GM12878 (cell line): ENCODE measurements around the gene REST. TPM values are rescaled to one million over a fixed set of nuclear protein-coding genes. Genes with fewer than 3 reads are reported as not detected.

Experiments used
- ATAC-seq: fragments of 200-7000 bp; cut with Tn5 transposase; 3 replicates; pipeline ENCODE4 v1.9.1; 2020; ENCODE audit warnings: mild to moderate bottlenecking, moderate library complexity
- Bru-seq: library from RNA; stranded (reverse); fragments of 400-500 nt; gene quantifications from one replicate; lab custom pipeline; 2021; lab: Mats Ljungman, UMichigan
- BruChase-seq, 2 experiments: library from RNA; stranded (reverse); fragments of 400-500 nt; gene quantifications; one replicate each; lab custom pipeline; 2021; lab: Mats Ljungman, UMichigan
- BruUV-seq: library from RNA; stranded (reverse); fragments of 400-500 nt; replicated peaks from 2 replicates; lab custom pipeline; 2021; lab: Mats Ljungman, UMichigan
- CTCF ChIA-PET: fragments of 300-600 bp; sonication (Branson Sonifier 250); formaldehyde crosslinking; extraction: SDS; loops from one replicate; lab custom pipeline; 2021; ENCODE audit warnings: inconsistent platforms; lab: Yijun Ruan, JAX
- POLR2A ChIA-PET: fragments of 350-600 bp; formaldehyde crosslinking; extraction: SDS; loops from one replicate; lab custom pipeline; 2021; ENCODE audit warnings: inconsistent platforms; lab: Charles Lee
- RAD21 ChIA-PET: fragments of 300-600 bp; sonication (Branson Sonifier 250); formaldehyde crosslinking; loops from one replicate; lab custom pipeline; 2023; ENCODE audit warnings: antibody characterized with exemption; ENCODE audit not compliant: unreplicated experiment; lab: Charles Lee
- SMC1A ChIA-PET: fragments of 300-600 bp; sonication (Branson Sonifier 250); formaldehyde crosslinking; loops from one replicate; lab custom pipeline; 2023; ENCODE audit not compliant: unreplicated experiment, uncharacterized antibody; lab: Charles Lee
- DNase-seq: peaks from one replicate; pipeline ENCODE4 v3.0.0-alpha.2; 2011; ENCODE audit warnings: low read depth, low spot score
- FAIRE-seq: peaks from 3 replicates; lab custom pipeline; 2011; peaks lifted over from hg19 to GRCh38; lab: Jason Lieb, UNC
- H2AFZ ChIP-seq: 2 replicates; pipeline ENCODE4 v1.6.0; 2011; ENCODE audit warnings: low read depth, low read length, control low read depth; ENCODE audit not compliant: control insufficient read depth
- H3K27ac ChIP-seq: 2 replicates; pipeline ENCODE4 v1.5.1; 2011; ENCODE audit warnings: control low read depth; ENCODE audit not compliant: control insufficient read depth, insufficient read depth
- H3K27me3 ChIP-seq, 2 experiments: replicated peaks in 1 of 2; 2 replicates each; pipeline versions ENCODE4 v1.6.0 to v1.6.1; 2011; ENCODE audit warnings: low read length in 1 of 2; ENCODE audit not compliant: control insufficient read depth in 2 of 2, insufficient read depth in 2 of 2
- H3K36me3 ChIP-seq, 2 experiments: 2 replicates each; pipeline ENCODE4 v1.5.1; 2011; ENCODE audit warnings: low read length in 1 of 2; ENCODE audit not compliant: control insufficient read depth in 2 of 2, insufficient read depth in 2 of 2
- H3K4me1 ChIP-seq: 2 replicates; pipeline ENCODE4 v1.6.1; 2011; ENCODE audit warnings: mild to moderate bottlenecking, low read length, moderate library complexity, mixed read lengths; ENCODE audit not compliant: control insufficient read depth, insufficient read depth
- H3K4me2 ChIP-seq: 2 replicates; pipeline ENCODE4 v1.6.0; 2011; ENCODE audit warnings: control low read depth; ENCODE audit not compliant: control insufficient read depth, insufficient read depth
- H3K4me3 ChIP-seq: fragments of 200-600 bp; sonication (generic); 2 replicates; pipeline ENCODE4 v1.5.1; 2016
- H3K79me2 ChIP-seq: 2 replicates; pipeline ENCODE4 v1.6.0; 2011; ENCODE audit warnings: low read length; ENCODE audit not compliant: control insufficient read depth, insufficient read depth
- H3K9ac ChIP-seq: 2 replicates; pipeline ENCODE4 v1.8.0; 2011; ENCODE audit warnings: low read length, control low read depth, mixed read lengths; ENCODE audit not compliant: control insufficient read depth, insufficient read depth
- H3K9me3 ChIP-seq: replicated peaks from 3 replicates; pipeline ENCODE4 v1.5.1; 2011; ENCODE audit warnings: mild to moderate bottlenecking, low read length; ENCODE audit not compliant: control insufficient read depth, insufficient read depth
- H4K20me1 ChIP-seq: 2 replicates; pipeline ENCODE4 v1.6.0; 2011; ENCODE audit not compliant: control insufficient read depth, insufficient read depth
- BACH1 ChIP-seq: fragments of 450-650 bp; IDR thresholded peaks from 2 replicates; pipeline ENCODE4 v1.6.1; 2017; ENCODE audit warnings: mild to moderate bottlenecking, borderline replicate concordance
- CREM ChIP-seq: IDR thresholded peaks from 2 replicates; pipeline ENCODE4 v1.6.1; 2014; ENCODE audit warnings: antibody characterized with exemption, low read depth
- CTCF ChIP-seq, 3 experiments: IDR thresholded peaks in 2 of 3; conservative IDR thresholded peaks in 1 of 3; 2 replicates each; pipeline ENCODE4 v1.5.1; 2011; ENCODE audit warnings: low read depth in 3 of 3, low read length in 3 of 3, mild to moderate bottlenecking in 3 of 3, control low read depth in 2 of 3, moderate library complexity in 2 of 3, inconsistent platforms in 1 of 3, mixed read lengths in 1 of 3; ENCODE audit not compliant: control insufficient read depth in 2 of 3, insufficient read depth in 1 of 3; ENCODE audit errors: extremely low read depth in 1 of 3
- EP300 ChIP-seq, 2 experiments: fragments of 150-350 bp in 1 of 2; IDR thresholded peaks; 2 replicates each; pipeline ENCODE4 v1.6.1; 2011 to 2012; ENCODE audit warnings: low read depth in 2 of 2, low read length in 2 of 2, borderline replicate concordance in 1 of 2, improper control_type of control experiment in 1 of 2, inconsistent platforms in 1 of 2; ENCODE audit not compliant: control insufficient read depth in 1 of 2
- IKZF1 ChIP-seq: fragments of 450-650 bp; conservative IDR thresholded peaks from 2 replicates; pipeline ENCODE4 v1.6.1; 2017; ENCODE audit warnings: antibody characterized with exemption, mild to moderate bottlenecking
- LARP7 ChIP-seq: fragments of 450-650 bp; IDR thresholded peaks from 2 replicates; pipeline ENCODE4 v1.6.1; 2017; ENCODE audit warnings: mild to moderate bottlenecking
- POLR2A ChIP-seq: IDR thresholded peaks from 2 replicates; pipeline ENCODE4 v1.6.1; 2011; ENCODE audit warnings: low read depth, mild to moderate bottlenecking, low read length
- ZNF687 ChIP-seq: fragments of 450-650 bp; IDR thresholded peaks from 2 replicates; pipeline ENCODE4 v1.6.1; 2017; ENCODE audit warnings: mild to moderate bottlenecking, moderate library complexity
- WGBS: methylation state at CpG from one replicate; pipeline ENCODE4 v1.1.6; 2016; ENCODE audit warnings: low lambda C conversion rate; ENCODE audit not compliant: insufficient replicate concordance, insufficient coverage; ENCODE audit errors: missing lambda C conversion rate; 5-methylcytosine and 5-hydroxymethylcytosine counted together
- in situ Hi-C: fragments of 300-500 bp; cut with MboI; formaldehyde crosslinking; loops from 9 replicates; pipeline ENCODE4 v1.14.3; 2018; ENCODE audit warnings: mixed read lengths
- intact Hi-C: fragments of 100-400 bp; cut with micrococcal nuclease; formaldehyde crosslinking; loops from one replicate; pipeline ENCODE4 v1.14.2; 2022; ENCODE audit not compliant: unreplicated experiment
- long read RNA-seq, 2 experiments: library from polyadenylated mRNA; unstranded; transcript quantifications; one replicate each; pipeline ENCODE4 v2.0.0, GENCODE V29; 2019 to 2020
- polyA minus RNA-seq, 3 experiments: library from RNA; depleted of rRNA, polyadenylated mRNA; stranded (reverse); fragments of >200 nt; gene quantifications; 2 replicates each; pipeline ENCODE4 v1.2.3, GENCODE V29; 2011
- polyA plus RNA-seq, 11 experiments: library from polyadenylated mRNA; depleted of rRNA in 4 of 11; unstranded in 6 of 11; stranded (reverse) in 5 of 11; fragments of >200 nt; fragmentation: Nextera tagmentation in 4 of 11; fragmentation: Illumina TruSeq in 1 of 11; extraction: Ambion mirVana in 4 of 11; extraction: Trizol in 1 of 11; gene quantifications; 1 replicate in 1 of 11; 2 replicates in 10 of 11; pipeline versions ENCODE4 v1.2.1 to v1.2.3, GENCODE V29; 2011 to 2016; ENCODE audit warnings: inconsistent platforms in 2 of 11, missing spikeins in 2 of 11, low read depth in 1 of 11
- total RNA-seq, 4 experiments: library from RNA; depleted of rRNA in 3 of 4; stranded (reverse); fragments of >200 nt in 3 of 4; fragmentation: Illumina TruSeq in 1 of 4; extraction: Trizol in 1 of 4; gene quantifications; 2 replicates each; pipeline versions ENCODE4 v1.2.1 to v1.2.3, GENCODE V29; 2013 to 2021

Gene REST
- 53.9 and 60.0 TPM in 2 replicates for total RNA-seq (2013; cell fraction: nucleolus; rRNA removed)
- total RNA-seq (2014; rRNA removed) = 23.9 and 24.7 TPM in 2 replicates
- 23.3 and 23.8 TPM in 2 replicates for total RNA-seq (2014; rRNA removed; fragmentation: Illumina TruSeq; extraction: Trizol)
- 29.5 and 33.5 TPM in 2 replicates for total RNA-seq (2021)
- polyA plus RNA-seq (2011; ENCODE audit: low read depth) = 4.1 TPM
- 17.6 and 24.4 TPM in 2 replicates for polyA plus RNA-seq (2011; rRNA removed)
- polyA plus RNA-seq (2011; cell fraction: cytosol; rRNA removed) = 7.8 and 8.1 TPM in 2 replicates
- polyA plus RNA-seq (2011; cell fraction: nucleus; rRNA removed) = 9.6 and 10.3 TPM in 2 replicates
- polyA plus RNA-seq (2012) = 7.9 and 8.6 TPM in 2 replicates
- polyA plus RNA-seq (2014; fragmentation: Illumina TruSeq; extraction: Trizol) = 12.7 and 16.3 TPM in 2 replicates
- 1 to 10 TPM; 3.7 to 8.5 TPM for polyA plus RNA-seq (2014; fragmentation: Nextera tagmentation; extraction: Ambion mirVana)
- 10.9 and 11.7 TPM in 2 replicates for polyA plus RNA-seq (2014; rRNA removed)
- 10 to 100 TPM; 33.6 to 36.3 TPM for polyA plus RNA-seq (2016; fragmentation: Nextera tagmentation; extraction: Ambion mirVana)
- polyA minus RNA-seq (2011; rRNA and poly(A)+ RNA removed) = 28.3 and 58.6 TPM in 2 replicates
- 13.8 and 20.7 TPM in 2 replicates for polyA minus RNA-seq (2011; cell fraction: cytosol; rRNA and poly(A)+ RNA removed)
- 17.0 and 24.7 TPM in 2 replicates for polyA minus RNA-seq (2011; cell fraction: nucleus; rRNA and poly(A)+ RNA removed)
- percentile 70 among the genes with signal in this experiment for Bru-seq, nascent RNA
- percentile 77 among the genes with signal in this experiment for BruChase-seq, experiment 1, labeled RNA remaining after a 6-hour chase
- percentile 87 among the genes with signal in this experiment for BruChase-seq, experiment 2, labeled RNA remaining after a 2-hour chase
- long read RNA-seq, experiment 1, full-length matches to known transcripts = 36 of 38 reads
- long read RNA-seq, experiment 1, partial matches to known transcripts = 0 of 38 reads
- long read RNA-seq, experiment 1, other reads (novel, unspliced or antisense) = 2 of 38 reads
- long read RNA-seq, experiment 2, full-length matches to known transcripts = 32 of 52 reads
- long read RNA-seq, experiment 2, partial matches to known transcripts = 5 of 52 reads
- long read RNA-seq, experiment 2, other reads (novel, unspliced or antisense) = 15 of 52 reads

GRCh38 chr4:56907489-56908205 is at the start of gene REST:
Gene REST (plus strand): TSS chr4:56907900. CDS start chr4:56910639, 2,739 bp downstream.
- ChIA-PET RAD21 (interaction anchor here (0.7 to 5.2 kb wide), 3 partner anchors 32 to 442 kb away, joined by 3 to 43 read pairs (median 3); partner anchors contain the start of genes NOA1 and POLR2B), CTCF (interaction anchor here (0.6 to 1.2 kb wide), 4 partner anchors 70 to 803 kb away, joined by 3 to 6 read pairs (median 3); partner anchors contain the start of gene NOA1), SMC1A (interaction anchor here (0.6 to 1.5 kb wide), 7 partner anchors 11 to 520 kb away, joined by 3 to 9 read pairs (median 4); partner anchors contain the start of genes AASDH, NOA1 and POLR2B), POLR2A (interaction anchor here (0.5 to 1.5 kb wide), 8 partner anchors 10 to 331 kb away, joined by 3 to 12 read pairs (median 6); partner anchors contain the start of genes NOA1 and POLR2B)
- Histone ChIP-seq H3K4me2 (peak within 1 kb of the TSS; percentile 98), H3K27ac (peak within 1 kb of the TSS; percentile 92), H3K79me2 (peaks cover 40% of the 10 kb centered on the region), H3K9me3 (no peaks in the 10 kb centered on the region), H2AFZ (peak within 1 kb of the TSS; percentile 78), H3K27me3 (no peaks in the 10 kb centered on the region), H3K4me3 (peak within 1 kb of the TSS; percentile 91), H3K36me3 (no peaks in the 10 kb centered on the region), H4K20me1 (no peaks in the 10 kb centered on the region), H3K9ac (peak within 1 kb of the TSS; percentile 94), H3K4me1 (peaks cover 8% of the 10 kb centered on the region; the same call in 1 of the 2 replicates)
- FAIRE-seq (no peak), ATAC-seq (peak; percentile 67), DNase-seq (no peak)
- in situ Hi-C loops = no loop called here
- intact Hi-C loops = loop anchor here (5.0 kb wide), 2 partner anchors 45 to 470 kb away; partner anchors contain the start of genes PAICS and PPAT
- WGBS = under 1% methylated on average over 42 of the region's 74 CpGs
- no TSS peak for BruUV-seq
- TF ChIP-seq LARP7 (peak; percentile 58; the same call in 1 of the 2 replicates), POLR2A (peak; percentile 77), IKZF1 (peak; percentile 49; the same call in 1 of the 2 replicates), CTCF (IDR thresholded peaks at IDR 0.05 in 2 of 3, conservative IDR thresholded peaks at IDR 0.05 in 1 of 3; ENCODE audit: control insufficient read depth in 2 of 3, extremely low read depth in 1 of 3, insufficient read depth in 1 of 3, low read depth in 3 of 3, low read length in 3 of 3) (no peak), CREM (peak; percentile 24; the same call in 1 of the 2 replicates), BACH1 (0 out of 2 replicates have a peak, but pooled peaks have one; percentile 17), ZNF687 (peak; percentile 50; the same call in 1 of the 2 replicates), EP300 (IDR thresholded peaks at IDR 0.05; ENCODE audit: borderline replicate concordance in 1 of 2, control insufficient read depth in 1 of 2, low read depth in 2 of 2, low read length in 2 of 2) (no peak)
